Measurements from ENCODE around the gene DNAH1. TPM values are rescaled to one million over a fixed set of nuclear protein-coding genes. Genes with fewer than 3 reads are reported as not detected.

DNAH1 gene
- total and polyA plus RNA-seq, 2 experiments from 2014 or later = 4.0 to 4.2 TPM

DNA sequence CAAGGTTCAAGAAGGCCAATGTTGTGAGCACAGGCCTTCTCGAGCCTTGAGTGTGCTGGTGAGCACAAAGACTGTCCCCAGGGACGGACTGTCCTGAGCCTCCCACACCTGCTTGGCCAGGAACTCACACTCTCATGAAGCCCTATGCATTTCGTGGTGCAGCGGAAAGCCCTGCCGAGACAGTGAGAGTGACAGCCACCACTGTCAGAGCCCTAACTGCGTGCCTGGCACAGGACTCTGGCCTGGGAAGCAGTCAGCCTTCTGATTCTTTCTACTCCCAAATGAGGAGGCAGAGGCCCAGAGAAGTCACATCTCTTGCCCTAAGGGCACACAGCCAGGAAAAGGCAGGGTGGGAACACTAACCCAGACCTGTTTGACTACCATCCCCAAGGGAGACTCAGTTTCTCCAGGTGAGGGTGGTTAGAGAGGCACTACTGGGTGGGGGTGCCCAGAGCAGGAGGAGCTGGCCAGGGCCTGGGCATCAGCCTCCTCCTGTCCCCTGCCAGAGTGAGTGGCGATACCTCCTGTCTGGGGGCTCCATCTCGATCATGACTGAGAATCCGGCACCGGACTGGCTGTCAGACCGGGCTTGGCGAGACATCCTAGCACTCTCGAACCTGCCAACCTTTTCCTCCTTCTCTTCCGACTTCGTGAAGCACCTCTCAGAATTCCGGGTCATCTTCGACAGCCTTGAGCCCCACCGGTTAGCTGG is 78.0 kb downstream of the DNAH1 start:
- Histone ChIP-seq H4K20me1 (ENCODE audit: insufficient read depth, poor library complexity, severe bottlenecking) (no peaks in the 10 kb centered on the region), H3K4me3 (no peak overlapping the region), H3K27ac (no peak overlapping the region), H2AFZ (no peak overlapping the region), H3K79me2 (no peaks in the 10 kb centered on the region), H3K9me2 (replicated peaks; ENCODE audit: insufficient read depth) (no peaks in the 10 kb centered on the region), H3K4me1 (ENCODE audit: insufficient read depth) (no peaks in the 10 kb centered on the region), H3K4me2 (no peak overlapping the region), H3K27me3 (no peaks in the 10 kb centered on the region), H3K36me3 (replicated peaks; ENCODE audit: insufficient read depth, low read depth) (no peaks in the 10 kb centered on the region), H3K9me3 (ENCODE audit: low read depth) (no peaks in the 10 kb centered on the region)
- DNase-seq (ENCODE audit: low spot score) = no peak
- no peak for TF ChIP-seq EZH2 (IDR thresholded peaks at IDR 0.05; ENCODE audit: borderline replicate concordance)
- TF ChIP-seq EZH2phosphoT487 (IDR thresholded peaks at IDR 0.05; ENCODE audit: low read depth, severe bottlenecking, unreplicated experiment) = no peak
- TF ChIP-seq, protein P1, sequence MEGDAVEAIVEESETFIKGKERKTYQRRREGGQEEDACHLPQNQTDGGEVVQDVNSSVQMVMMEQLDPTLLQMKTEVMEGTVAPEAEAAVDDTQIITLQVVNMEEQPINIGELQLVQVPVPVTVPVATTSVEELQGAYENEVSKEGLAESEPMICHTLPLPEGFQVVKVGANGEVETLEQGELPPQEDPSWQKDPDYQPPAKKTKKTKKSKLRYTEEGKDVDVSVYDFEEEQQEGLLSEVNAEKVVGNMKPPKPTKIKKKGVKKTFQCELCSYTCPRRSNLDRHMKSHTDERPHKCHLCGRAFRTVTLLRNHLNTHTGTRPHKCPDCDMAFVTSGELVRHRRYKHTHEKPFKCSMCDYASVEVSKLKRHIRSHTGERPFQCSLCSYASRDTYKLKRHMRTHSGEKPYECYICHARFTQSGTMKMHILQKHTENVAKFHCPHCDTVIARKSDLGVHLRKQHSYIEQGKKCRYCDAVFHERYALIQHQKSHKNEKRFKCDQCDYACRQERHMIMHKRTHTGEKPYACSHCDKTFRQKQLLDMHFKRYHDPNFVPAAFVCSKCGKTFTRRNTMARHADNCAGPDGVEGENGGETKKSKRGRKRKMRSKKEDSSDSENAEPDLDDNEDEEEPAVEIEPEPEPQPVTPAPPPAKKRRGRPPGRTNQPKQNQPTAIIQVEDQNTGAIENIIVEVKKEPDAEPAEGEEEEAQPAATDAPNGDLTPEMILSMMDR (IDR thresholded peaks at IDR 0.05; ENCODE audit: poor library complexity) = no peak
- WGBS (ENCODE audit: low lambda C conversion rate, missing lambda C conversion rate) = 96% methylated on average over 18 of the region's 18 CpGs

DNA sequence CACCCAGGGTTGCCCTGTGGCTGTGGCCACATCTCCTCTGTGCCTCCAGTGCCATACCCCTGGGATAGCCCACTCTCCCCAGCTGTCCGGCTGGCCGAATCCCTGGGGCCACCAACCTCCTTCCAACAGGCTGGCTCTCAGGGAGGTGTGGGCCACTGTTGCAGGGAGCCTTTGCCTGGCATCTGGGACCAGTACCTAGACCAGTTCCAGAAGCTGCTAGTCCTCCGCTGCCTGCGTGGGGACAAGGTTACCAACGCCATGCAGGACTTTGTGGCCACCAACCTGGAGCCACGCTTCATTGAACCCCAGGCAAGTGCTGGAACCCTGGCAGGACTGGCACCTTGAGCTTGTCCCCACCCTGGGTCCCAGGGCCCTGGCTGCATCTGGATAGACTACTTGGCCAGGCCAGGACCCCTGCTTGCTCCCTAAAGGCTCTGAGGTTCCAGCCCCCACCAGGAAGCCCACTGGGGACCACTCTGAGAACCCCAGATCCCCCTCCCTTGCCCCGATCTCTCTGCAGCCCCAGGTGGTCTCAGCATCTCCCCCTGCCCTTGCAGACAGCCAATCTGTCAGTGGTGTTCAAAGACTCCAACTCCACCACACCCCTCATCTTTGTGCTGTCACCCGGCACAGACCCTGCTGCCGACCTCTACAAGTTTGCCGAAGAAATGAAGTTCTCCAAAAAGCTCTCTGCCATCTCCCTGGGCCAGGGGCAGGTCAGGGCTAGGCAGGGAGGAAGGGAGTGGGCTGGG is 78.8 kb downstream of the DNAH1 start:
- TF ChIP-seq EZH2 (IDR thresholded peaks at IDR 0.05; ENCODE audit: borderline replicate concordance) (no peak), EZH2phosphoT487 (IDR thresholded peaks at IDR 0.05; ENCODE audit: low read depth, severe bottlenecking, unreplicated experiment) (no peak)
- TF ChIP-seq, protein P1 (IDR thresholded peaks at IDR 0.05; ENCODE audit: poor library complexity) = no peak
- Histone ChIP-seq H3K79me2 (no peaks in the 10 kb centered on the region), H3K4me2 (no peak overlapping the region), H3K4me3 (no peak overlapping the region), H3K27me3 (no peaks in the 10 kb centered on the region), H3K4me1 (ENCODE audit: insufficient read depth) (no peaks in the 10 kb centered on the region), H3K36me3 (replicated peaks; ENCODE audit: insufficient read depth, low read depth) (no peaks in the 10 kb centered on the region), H3K9me3 (ENCODE audit: low read depth) (no peaks in the 10 kb centered on the region), H4K20me1 (ENCODE audit: insufficient read depth, poor library complexity, severe bottlenecking) (no peaks in the 10 kb centered on the region), H3K9me2 (replicated peaks; ENCODE audit: insufficient read depth) (no peaks in the 10 kb centered on the region), H2AFZ (no peak overlapping the region), H3K27ac (no peak overlapping the region)
- 92% methylated on average over 10 of the region's 10 CpGs for WGBS (ENCODE audit: low lambda C conversion rate, missing lambda C conversion rate)
- DNase-seq (ENCODE audit: low spot score) = no peak

DNA sequence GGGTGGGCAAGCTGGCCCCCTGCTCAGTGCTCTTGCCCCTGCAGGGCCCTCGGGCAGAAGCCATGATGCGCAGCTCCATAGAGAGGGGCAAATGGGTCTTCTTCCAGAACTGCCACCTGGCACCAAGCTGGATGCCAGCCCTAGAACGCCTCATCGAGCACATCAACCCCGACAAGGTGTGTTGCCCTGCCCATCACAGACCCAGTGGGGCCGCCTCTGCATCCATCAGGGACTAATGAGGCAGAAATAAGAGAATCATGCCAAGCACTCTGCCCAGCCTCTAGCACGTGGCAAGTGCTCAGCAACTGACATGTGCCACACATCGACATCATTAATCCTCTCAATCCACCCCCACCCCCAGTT is 79.4 kb downstream of the DNAH1 start:
- TF ChIP-seq EZH2 (IDR thresholded peaks at IDR 0.05; ENCODE audit: borderline replicate concordance) = no peak
- TF ChIP-seq, protein P1 (IDR thresholded peaks at IDR 0.05; ENCODE audit: poor library complexity) = no peak
- TF ChIP-seq EZH2phosphoT487 (IDR thresholded peaks at IDR 0.05; ENCODE audit: low read depth, severe bottlenecking, unreplicated experiment) = no peak
- H3K4me3 ChIP-seq = no peak overlapping the region
- H3K27ac ChIP-seq = no peak overlapping the region
- H3K27me3 ChIP-seq = no peaks in the 10 kb centered on the region
- WGBS (ENCODE audit: low lambda C conversion rate, missing lambda C conversion rate) = 87% methylated on average over 8 of the region's 8 CpGs
- no peaks in the 10 kb centered on the region for H3K4me1 ChIP-seq (ENCODE audit: insufficient read depth)
- H3K4me2 ChIP-seq = no peak overlapping the region
- no peaks in the 10 kb centered on the region for H3K79me2 ChIP-seq
- no peaks in the 10 kb centered on the region for H3K36me3 ChIP-seq (replicated peaks; ENCODE audit: insufficient read depth, low read depth)
- no peak overlapping the region for H2AFZ ChIP-seq
- no peaks in the 10 kb centered on the region for H3K9me2 ChIP-seq (replicated peaks; ENCODE audit: insufficient read depth)
- DNase-seq (ENCODE audit: low spot score) = no peak
- H4K20me1 ChIP-seq (ENCODE audit: insufficient read depth, poor library complexity, severe bottlenecking) = no peaks in the 10 kb centered on the region
- no peaks in the 10 kb centered on the region for H3K9me3 ChIP-seq (ENCODE audit: low read depth)

Data from hepatocyte (in vitro differentiated cells).